ENCODE results near the gene DUSP2. TPM values are rescaled to one million over a fixed set of nuclear protein-coding genes. Genes with fewer than 3 reads are reported as not detected.

DUSP2 gene
- total RNA-seq, 1 donor from 2014 or later = 445 TPM

GRCh38 chr2:96115631-96116423, 29.4 kb downstream of the DUSP2 start:
- Mint-ChIP-seq H3K9me3 (no peaks in the 10 kb centered on the region), H3K36me3 (ENCODE audit: low read depth) (no peaks in the 10 kb centered on the region), H3K4me3 (peak overlapping the region; percentile 82), H3K27me3 (peaks cover 33% of the 10 kb centered on the region), H3K27ac (peak overlapping the region; percentile 16), H3K4me1 (peaks cover 22% of the 10 kb centered on the region)
- DNase-seq = no peak
- intact Hi-C loops (cut with micrococcal nuclease) = loop anchor here (1.0 to 10.0 kb wide), 3 partner anchors 29 to 114 kb away; partner anchors contain the start of gene DUSP2

GRCh38 chr2:96114903-96115581, 30.2 kb downstream of the DUSP2 start:
- peak overlapping the region; percentile 82 for H3K4me3 Mint-ChIP-seq
- intact Hi-C loops (cut with micrococcal nuclease) = loop anchor here (5.0 to 10.0 kb wide), 2 partner anchors 90 to 113 kb away; no protein-coding TSS in a partner anchor
- DNase-seq = no peak
- H3K27me3 Mint-ChIP-seq = peaks cover 25% of the 10 kb centered on the region
- H3K9me3 Mint-ChIP-seq = no peaks in the 10 kb centered on the region
- peak overlapping the region; percentile 16 for H3K27ac Mint-ChIP-seq
- no peaks in the 10 kb centered on the region for H3K36me3 Mint-ChIP-seq (ENCODE audit: low read depth)
- H3K4me1 Mint-ChIP-seq = peaks cover 16% of the 10 kb centered on the region

GRCh38 chr2:96114546-96114902, 30.7 kb downstream of the DUSP2 start:
- Mint-ChIP-seq H3K27ac (no peak overlapping the region), H3K9me3 (no peaks in the 10 kb centered on the region), H3K4me1 (peaks cover 12% of the 10 kb centered on the region), H3K36me3 (ENCODE audit: low read depth) (no peaks in the 10 kb centered on the region), H3K27me3 (peaks cover 21% of the 10 kb centered on the region), H3K4me3 (peak overlapping the region; percentile 12)
- DNase-seq = no peak
- intact Hi-C loops (cut with micrococcal nuclease) = loop anchor here (10.0 kb wide), 1 partner anchor 90 kb away; no protein-coding TSS in a partner anchor

GRCh38 chr2:96113951-96114350, 31.3 kb downstream of the DUSP2 start:
- intact Hi-C loops (cut with micrococcal nuclease) = loop anchor here (10.0 kb wide), 1 partner anchor 89 kb away; no protein-coding TSS in a partner anchor
- H3K4me1 Mint-ChIP-seq = peaks cover 12% of the 10 kb centered on the region
- no peak for DNase-seq
- H3K36me3 Mint-ChIP-seq (ENCODE audit: low read depth) = no peaks in the 10 kb centered on the region
- H3K27me3 Mint-ChIP-seq = peaks cover 16% of the 10 kb centered on the region
- no peak overlapping the region for H3K27ac Mint-ChIP-seq
- no peaks in the 10 kb centered on the region for H3K9me3 Mint-ChIP-seq
- no peak overlapping the region for H3K4me3 Mint-ChIP-seq

GRCh38 chr2:96113367-96113677, 31.9 kb downstream of the DUSP2 start:
- H3K4me1 Mint-ChIP-seq = peaks cover 12% of the 10 kb centered on the region
- no peak overlapping the region for H3K27ac Mint-ChIP-seq
- intact Hi-C loops (cut with micrococcal nuclease) = loop anchor here (10.0 kb wide), 1 partner anchor 89 kb away; no protein-coding TSS in a partner anchor
- no peak for DNase-seq
- H3K27me3 Mint-ChIP-seq = peaks cover 14% of the 10 kb centered on the region
- H3K4me3 Mint-ChIP-seq = no peak overlapping the region
- H3K36me3 Mint-ChIP-seq (ENCODE audit: low read depth) = no peaks in the 10 kb centered on the region
- no peaks in the 10 kb centered on the region for H3K9me3 Mint-ChIP-seq

GRCh38 chr2:96112501-96113366, 32.5 kb downstream of the DUSP2 start:
- no peak overlapping the region for H3K4me3 Mint-ChIP-seq
- no peak for DNase-seq
- H3K27ac Mint-ChIP-seq = no peak overlapping the region
- H3K27me3 Mint-ChIP-seq = peaks cover 11% of the 10 kb centered on the region
- H3K4me1 Mint-ChIP-seq = peaks cover 9% of the 10 kb centered on the region
- H3K9me3 Mint-ChIP-seq = no peaks in the 10 kb centered on the region
- H3K36me3 Mint-ChIP-seq (ENCODE audit: low read depth) = no peaks in the 10 kb centered on the region
- intact Hi-C loops (cut with micrococcal nuclease) = loop anchor here (10.0 kb wide), 1 partner anchor 88 kb away; no protein-coding TSS in a partner anchor

GRCh38 chr2:96111823-96112500, 33.3 kb downstream of the DUSP2 start:
- H3K9me3 Mint-ChIP-seq = no peaks in the 10 kb centered on the region
- H3K4me1 Mint-ChIP-seq = peaks cover 4% of the 10 kb centered on the region
- peaks cover 10% of the 10 kb centered on the region for H3K27me3 Mint-ChIP-seq
- H3K27ac Mint-ChIP-seq = no peak overlapping the region
- no peak overlapping the region for H3K4me3 Mint-ChIP-seq
- intact Hi-C loops (cut with micrococcal nuclease) = loop anchor here (10.0 kb wide), 1 partner anchor 87 kb away; no protein-coding TSS in a partner anchor
- DNase-seq = no peak
- no peaks in the 10 kb centered on the region for H3K36me3 Mint-ChIP-seq (ENCODE audit: low read depth)

- Mint-ChIP-seq H3K27ac (no peak overlapping the region), H3K4me3 (no peak overlapping the region), H3K27me3 (peaks cover 10% of the 10 kb centered on the region), H3K36me3 (ENCODE audit: low read depth) (no peaks in the 10 kb centered on the region), H3K4me1 (peaks cover 4% of the 10 kb centered on the region), H3K9me3 (no peaks in the 10 kb centered on the region)
- intact Hi-C loops (cut with micrococcal nuclease) = loop anchor here (10.0 kb wide), 1 partner anchor 86 kb away; no protein-coding TSS in a partner anchor
- no peak for DNase-seq
Measured at GRCh38 chr2:96111257-96111640, 34.0 kb downstream of the DUSP2 start.

- DNase-seq = no peak
- intact Hi-C loops (cut with micrococcal nuclease) = loop anchor here (10.0 kb wide), 1 partner anchor 86 kb away; no protein-coding TSS in a partner anchor
- H3K27me3 Mint-ChIP-seq = peaks cover 9% of the 10 kb centered on the region
- H3K27ac Mint-ChIP-seq = no peak overlapping the region
- H3K4me3 Mint-ChIP-seq = no peak overlapping the region
- no peaks in the 10 kb centered on the region for H3K9me3 Mint-ChIP-seq
- H3K4me1 Mint-ChIP-seq = peaks cover 2% of the 10 kb centered on the region
- no peaks in the 10 kb centered on the region for H3K36me3 Mint-ChIP-seq (ENCODE audit: low read depth)
Measured at GRCh38 chr2:96110621-96111256, 34.5 kb downstream of the DUSP2 start.

- no peak for DNase-seq
- intact Hi-C loops (cut with micrococcal nuclease) = loop anchor here (10.0 kb wide), 1 partner anchor 85 kb away; no protein-coding TSS in a partner anchor
- Mint-ChIP-seq H3K27ac (no peak overlapping the region), H3K9me3 (peaks cover 6% of the 10 kb centered on the region), H3K27me3 (peaks cover 2% of the 10 kb centered on the region), H3K36me3 (ENCODE audit: low read depth) (peaks cover under 1% of the 10 kb centered on the region), H3K4me3 (no peak overlapping the region), H3K4me1 (no peaks in the 10 kb centered on the region)
Measured at GRCh38 chr2:96109931-96110511, 35.2 kb downstream of the DUSP2 start.

GRCh38 chr2:96109361-96109680, 35.9 kb downstream of the DUSP2 start:
- Mint-ChIP-seq H3K27ac (no peak overlapping the region), H3K9me3 (peaks cover 9% of the 10 kb centered on the region), H3K4me3 (no peak overlapping the region), H3K27me3 (peaks cover 2% of the 10 kb centered on the region), H3K4me1 (no peaks in the 10 kb centered on the region), H3K36me3 (ENCODE audit: low read depth) (peaks cover 1% of the 10 kb centered on the region)
- no peak for DNase-seq
- intact Hi-C loops (cut with micrococcal nuclease) = no loop called here

GRCh38 chr2:96108541-96109360, 36.5 kb downstream of the DUSP2 start:
- Mint-ChIP-seq H3K4me1 (no peaks in the 10 kb centered on the region), H3K27ac (no peak overlapping the region), H3K36me3 (ENCODE audit: low read depth) (peaks cover 1% of the 10 kb centered on the region), H3K4me3 (no peak overlapping the region), H3K27me3 (peaks cover 2% of the 10 kb centered on the region), H3K9me3 (peaks cover 9% of the 10 kb centered on the region)
- DNase-seq = no peak
- intact Hi-C loops (cut with micrococcal nuclease) = no loop called here
